Right atrium auricular region (tissue), 2 donors: ENCODE measurements around the gene DECR2. TPM values are rescaled to one million over a fixed set of nuclear protein-coding genes. Genes with fewer than 3 reads are reported as not detected.

Experiments
- DNase-seq: peaks from one replicate; pipeline ENCODE4 v3.0.0-alpha.2; 2019; ENCODE audit warnings: low spot score
- H3K27ac ChIP-seq, 2 donors: fragments of 200-600 bp; sonication (generic); 1 replicate in 1 of 2; 2 replicates in 1 of 2; pipeline ENCODE4 v1.5.1; 2016 to 2019
- H3K27me3 ChIP-seq, 2 donors: fragments of 200-600 bp; sonication (generic); one replicate each; pipeline versions ENCODE4 v1.5.1 to v1.6.0; 2017 to 2019
- H3K36me3 ChIP-seq: fragments of 200-600 bp; sonication (generic); one replicate; pipeline ENCODE4 v1.5.1; 2016
- H3K4me1 ChIP-seq, 2 donors: fragments of 200-600 bp; sonication (generic); one replicate each; pipeline versions ENCODE4 v1.5.1 to v1.6.0; 2017 to 2019
- H3K4me3 ChIP-seq, 2 donors: fragments of 200-600 bp; sonication (generic); 1 replicate in 1 of 2; 2 replicates in 1 of 2; pipeline ENCODE4 v1.5.1; 2017 to 2019; ENCODE audit warnings: mild to moderate bottlenecking in 1 of 2, moderate library complexity in 1 of 2
- H3K9me3 ChIP-seq, 2 donors: fragments of 200-600 bp; sonication (generic); one replicate each; pipeline ENCODE4 v1.5.1; 2019
- CTCF ChIP-seq, 2 donors: fragments of 200-600 bp; sonication (generic); IDR thresholded peaks; one replicate each; pipeline ENCODE4 v1.5.1; 2019; ENCODE audit warnings: antibody characterized with exemption in 2 of 2
- total RNA-seq, 2 donors: library from RNA; depleted of rRNA; stranded (reverse); fragments of >200 nt; gene quantifications; one replicate each; pipeline ENCODE4 v1.1.0, GENCODE V29; 2016

DECR2 gene
- total RNA-seq, 2 donors from 2014 or later = 10.6 to 18.7 TPM

GRCh38 chr16:379961-380761, 21.5 kb upstream of the DECR2 start:
- Histone ChIP-seq H3K4me1 (peaks cover 0 to 50% of the 10 kb centered on the region in 2 donors), H3K27me3 (no peaks in the 10 kb centered on the region), H3K27ac (peak overlapping the region in 1 of 2 donors; percentile 75), H3K4me3 (peak overlapping the region in 1 of 2 donors; percentile 97), H3K36me3 (peaks cover 20% of the 10 kb centered on the region), H3K9me3 (no peaks in the 10 kb centered on the region)
- no peak for TF ChIP-seq CTCF (IDR thresholded peaks at IDR 0.05)
- DNase-seq = no peak

DNA sequence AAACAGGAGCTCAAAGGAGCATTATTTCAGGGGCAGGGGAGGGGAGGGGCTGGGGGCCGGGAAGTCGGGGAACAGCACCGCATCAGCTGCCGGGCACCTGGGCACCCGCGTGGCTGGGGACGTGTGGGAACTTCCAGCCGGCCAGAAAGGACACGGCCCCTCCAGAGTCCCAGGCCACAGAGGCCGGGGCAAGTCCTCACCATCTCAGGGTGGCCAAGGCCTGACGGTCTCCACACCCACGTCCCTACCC, 21.0 kb upstream of the DECR2 start:
- Histone ChIP-seq H3K27me3 (no peaks in the 10 kb centered on the region), H3K9me3 (no peaks in the 10 kb centered on the region), H3K4me3 (peak overlapping the region; percentile 95 to 97), H3K4me1 (peaks cover 0 to 50% of the 10 kb centered on the region in 2 donors), H3K27ac (peak overlapping the region in 1 of 2 donors; percentile 75), H3K36me3 (peaks cover 18% of the 10 kb centered on the region)
- no peak for TF ChIP-seq CTCF (IDR thresholded peaks at IDR 0.05)
- no peak for DNase-seq

DNA sequence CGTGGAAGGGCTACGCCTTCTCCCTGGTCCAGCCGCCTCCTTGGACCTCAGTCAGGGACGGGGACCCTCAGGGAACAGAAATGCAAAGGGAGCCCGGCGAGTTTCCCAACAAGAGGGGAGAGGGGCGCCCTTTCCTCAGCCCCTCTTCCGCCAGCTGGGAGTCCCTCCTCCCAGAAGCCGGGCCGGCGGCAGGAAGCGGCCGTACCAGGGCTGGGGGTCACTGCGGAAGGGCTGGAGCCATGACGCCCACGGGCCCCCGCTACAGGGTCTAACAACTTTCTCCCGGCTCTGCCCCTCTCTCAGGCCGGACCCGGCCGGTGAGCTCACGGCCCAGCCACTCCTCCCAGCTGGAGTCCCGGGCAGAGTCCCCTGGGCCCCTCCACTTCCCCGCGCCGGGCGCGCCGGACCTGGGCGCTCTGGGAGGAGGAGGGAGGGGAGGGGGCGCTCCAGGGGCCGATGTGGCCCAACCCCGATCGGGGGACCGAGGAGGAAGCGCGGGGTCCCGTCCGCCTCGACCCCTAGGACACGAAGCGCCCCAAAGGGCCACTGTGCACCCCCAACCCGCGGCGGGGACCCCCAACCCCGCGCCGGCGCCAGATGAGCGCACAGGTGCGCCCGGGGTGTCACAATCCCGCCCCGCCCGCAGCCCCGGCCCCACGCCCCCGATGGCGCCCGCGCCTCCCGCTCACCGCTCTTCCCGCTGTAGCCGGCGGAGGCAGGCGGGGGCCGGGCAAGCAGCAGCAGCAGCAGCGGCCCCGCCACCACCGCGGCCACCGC, 20.5 kb upstream of the DECR2 start:
- no peak for DNase-seq
- no peaks in the 10 kb centered on the region for H3K27me3 ChIP-seq
- H3K9me3 ChIP-seq = no peaks in the 10 kb centered on the region
- H3K36me3 ChIP-seq = peaks cover 13% of the 10 kb centered on the region
- H3K4me1 ChIP-seq = peaks cover 0 to 50% of the 10 kb centered on the region in 2 donors
- peak overlapping the region; percentile 95 to 97 for H3K4me3 ChIP-seq
- TF ChIP-seq CTCF (IDR thresholded peaks at IDR 0.05) = no peak
- peak overlapping the region; percentile 69 to 75 for H3K27ac ChIP-seq

DNA sequence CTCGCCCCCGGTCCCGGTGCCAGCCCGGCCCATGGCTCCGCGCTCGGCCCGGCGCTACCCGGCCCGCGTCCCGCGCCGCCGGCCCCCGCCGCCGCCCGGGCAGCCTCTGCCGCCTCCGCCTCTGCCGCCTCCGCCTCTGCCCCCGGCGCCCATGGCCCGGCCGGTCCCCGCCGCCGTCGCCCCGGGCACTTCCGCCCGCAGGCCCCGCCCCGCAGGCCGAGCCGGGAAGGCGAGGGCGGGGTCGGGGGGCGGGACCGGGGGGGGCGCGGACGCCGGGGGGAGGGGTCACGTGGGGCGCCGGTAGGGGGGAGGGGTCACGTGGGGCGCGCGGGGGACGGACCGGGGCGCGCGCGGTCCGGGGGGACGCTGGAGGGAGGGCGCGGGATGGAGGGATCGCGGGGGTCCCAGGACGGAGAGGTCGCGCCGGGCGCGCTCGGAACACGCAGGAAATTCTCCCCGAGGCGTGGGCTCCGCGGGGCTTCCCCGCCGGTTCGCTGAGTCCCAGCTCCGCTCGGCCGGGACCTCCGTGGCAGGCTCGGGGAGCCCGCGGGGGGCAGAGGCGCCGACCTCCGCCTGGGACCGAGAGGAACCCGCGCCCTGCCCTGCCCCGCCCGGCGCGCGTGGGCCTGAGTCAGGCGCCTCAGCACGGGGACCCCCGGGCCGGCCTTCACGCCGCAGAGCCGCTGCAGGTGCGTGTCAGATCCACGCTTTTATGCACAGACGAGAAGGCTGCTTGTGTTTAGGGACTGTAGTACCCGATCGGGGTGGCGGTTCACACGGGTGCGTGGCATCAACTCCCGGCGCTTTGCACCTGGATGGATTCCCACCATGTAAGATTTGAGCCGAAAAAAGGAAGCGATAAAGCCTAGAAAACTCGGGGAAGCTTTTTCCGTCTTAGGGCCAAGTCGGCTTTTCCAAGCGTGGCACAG, 19.6 kb upstream of the DECR2 start, which contains the start of gene PGAP6:
PGAP6 (minus strand) TSS at position 190 of the 929 bp plus-strand sequence; CDS start at position 33, 157 bp downstream.
- Histone ChIP-seq H3K36me3 (peaks cover 4% of the 10 kb centered on the region), H3K4me1 (peaks cover 0 to 50% of the 10 kb centered on the region in 2 donors), H3K27me3 (no peaks in the 10 kb centered on the region), H3K9me3 (no peaks in the 10 kb centered on the region), H3K27ac (peak within 1 kb of the TSS; percentile 87 to 90), H3K4me3 (peak within 1 kb of the TSS; percentile 96 to 97)
- TF ChIP-seq CTCF (IDR thresholded peaks at IDR 0.05) = no peak
- DNase-seq = no peak

DNA sequence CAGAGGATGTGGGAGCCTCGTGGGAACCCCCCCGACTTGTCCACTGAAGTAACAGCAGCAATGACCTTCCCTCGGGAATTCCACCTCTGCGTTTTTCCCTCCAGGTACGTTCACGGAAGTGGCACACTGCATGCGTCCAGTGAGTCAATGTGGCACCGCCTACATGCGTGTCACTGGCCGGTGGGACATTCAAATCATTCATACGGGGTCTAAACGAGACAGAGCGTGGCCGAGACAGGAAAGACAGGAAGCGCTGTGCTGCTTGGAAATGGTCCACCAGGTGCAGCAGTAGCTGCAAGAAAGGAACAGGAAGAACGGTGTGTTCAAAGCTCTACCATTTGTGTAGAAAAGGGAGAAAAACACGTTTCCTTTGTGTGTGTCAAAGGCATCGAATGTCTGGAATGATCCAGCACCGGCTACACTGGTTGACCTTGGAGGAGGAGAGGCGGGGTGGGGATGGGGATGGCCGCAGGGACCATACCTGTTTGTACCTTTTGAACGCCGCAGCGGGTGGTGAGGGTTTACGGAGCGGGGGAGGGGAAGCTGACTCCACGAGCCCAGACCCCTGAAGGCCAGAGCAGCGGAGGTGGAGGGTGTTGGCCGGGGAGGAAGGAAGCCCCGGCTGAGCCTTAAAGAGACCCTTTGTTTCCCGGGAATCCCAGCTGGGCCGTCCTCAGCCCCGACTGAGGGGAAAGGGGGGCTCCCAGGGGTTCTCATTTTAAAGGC, 18.2 kb upstream of the DECR2 start:
- no peak for TF ChIP-seq CTCF (IDR thresholded peaks at IDR 0.05)
- no peak for DNase-seq

More for the DNA sequence above, 18.2 kb upstream of the DECR2 start:
- no peaks in the 10 kb centered on the region for H3K9me3 ChIP-seq
- peak overlapping the region; percentile 11 to 57 for H3K27ac ChIP-seq
- H3K36me3 ChIP-seq = no peaks in the 10 kb centered on the region
- peak overlapping the region in 1 of 2 donors; percentile 97 for H3K4me3 ChIP-seq
- H3K4me1 ChIP-seq = peaks cover 0 to 58% of the 10 kb centered on the region in 2 donors
- H3K27me3 ChIP-seq = no peaks in the 10 kb centered on the region
